ENCODE measurements around the gene COG6.
A peak's percentile ranks its signal among the peaks of the same experiment; 100 is the strongest.

Gene COG6

GRCh38 chr13:39655569-39656324, at the start of gene COG6:
Gene COG6, plus strand, starts transcription at chr13:39655662. Its CDS starts 65 bp downstream, at chr13:39655727.
- H3K4me3 ChIP-seq (ENCODE audit: low read depth, low read length), result peak within 1 kb of the TSS; percentile 93

- no peak overlapping the region for H3K4me3 ChIP-seq (ENCODE audit: low read depth, low read length)
Observed at GRCh38 chr13:39605677-39606320, 49.7 kb upstream of the COG6 start.

- H3K4me3 ChIP-seq (ENCODE audit: low read depth, low read length), result no peak overlapping the region
Observed at GRCh38 chr13:39607876-39608275, 47.6 kb upstream of the COG6 start.

GRCh38 chr13:39612023-39612637, 43.3 kb upstream of the COG6 start:
- H3K4me3 ChIP-seq (ENCODE audit: low read depth, low read length), result no peak overlapping the region

GRCh38 chr13:39616087-39616694, 39.3 kb upstream of the COG6 start:
- no peak overlapping the region for H3K4me3 ChIP-seq (ENCODE audit: low read depth, low read length)

GRCh38 chr13:39618561-39618960, 36.9 kb upstream of the COG6 start:
- no peak overlapping the region for H3K4me3 ChIP-seq (ENCODE audit: low read depth, low read length)

GRCh38 chr13:39623466-39623865, 32.0 kb upstream of the COG6 start:
- no peak overlapping the region for H3K4me3 ChIP-seq (ENCODE audit: low read depth, low read length)

GRCh38 chr13:39631307-39631706, 24.2 kb upstream of the COG6 start:
- no peak overlapping the region for H3K4me3 ChIP-seq (ENCODE audit: low read depth, low read length)

GRCh38 chr13:39632994-39633393, 22.5 kb upstream of the COG6 start:
- no peak overlapping the region for H3K4me3 ChIP-seq (ENCODE audit: low read depth, low read length)

GRCh38 chr13:39635564-39635963, 19.9 kb upstream of the COG6 start:
- H3K4me3 ChIP-seq (ENCODE audit: low read depth, low read length), result no peak overlapping the region

GRCh38 chr13:39637890-39638289, 17.6 kb upstream of the COG6 start:
- H3K4me3 ChIP-seq (ENCODE audit: low read depth, low read length), result no peak overlapping the region

- no peak overlapping the region for H3K4me3 ChIP-seq (ENCODE audit: low read depth, low read length)
Observed at GRCh38 chr13:39641645-39642044, 13.8 kb upstream of the COG6 start.

GRCh38 chr13:39646122-39646521, 9.3 kb upstream of the COG6 start:
- H3K4me3 ChIP-seq (ENCODE audit: low read depth, low read length), result no peak overlapping the region

GRCh38 chr13:39655041-39655568, 357 bp upstream of the COG6 start:
- H3K4me3 ChIP-seq (ENCODE audit: low read depth, low read length), result peak overlapping the region; percentile 93

- H3K4me3 ChIP-seq (ENCODE audit: low read depth, low read length), result peak overlapping the region; percentile 93
Observed at GRCh38 chr13:39656325-39656677, 839 bp downstream of the COG6 start.

GRCh38 chr13:39663508-39663907, 8.0 kb downstream of the COG6 start:
- no peak overlapping the region for H3K4me3 ChIP-seq (ENCODE audit: low read depth, low read length)

- no peak overlapping the region for H3K4me3 ChIP-seq (ENCODE audit: low read depth, low read length)
Observed at GRCh38 chr13:39663958-39664357, 8.5 kb downstream of the COG6 start.

- no peak overlapping the region for H3K4me3 ChIP-seq (ENCODE audit: low read depth, low read length)
Observed at GRCh38 chr13:39665763-39666162, 10.3 kb downstream of the COG6 start.

- H3K4me3 ChIP-seq (ENCODE audit: low read depth, low read length), result no peak overlapping the region
Observed at GRCh38 chr13:39670445-39670844, 15.0 kb downstream of the COG6 start.

- no peak overlapping the region for H3K4me3 ChIP-seq (ENCODE audit: low read depth, low read length)
Observed at GRCh38 chr13:39672378-39673132, 17.1 kb downstream of the COG6 start.

GRCh38 chr13:39675904-39676303, 20.4 kb downstream of the COG6 start:
- no peak overlapping the region for H3K4me3 ChIP-seq (ENCODE audit: low read depth, low read length)

Measured in iPS-11a (cell line).